A172 (cell line): Measurements from ENCODE around the gene PTPN2. TPM values are rescaled to one million over a fixed set of nuclear protein-coding genes. Genes with fewer than 3 reads are reported as not detected.
"Not testable (repeated sequence)": the region's sequence is repeated elsewhere in the genome, so short reads cannot be mapped to it uniquely, and the experiment has no call there.

Experiments used
- DNase-seq: peaks from one replicate; pipeline ENCODE4 v3.0.0-alpha.2; 2015; ENCODE audit warnings: low spot score
- total RNA-seq: library from RNA; depleted of rRNA; stranded (reverse); fragments of >200 nt; shearing (Covaris generic); gene quantifications from 2 replicates; pipeline ENCODE4 v1.2.3, GENCODE V29; 2014

The PTPN2 gene
- total RNA-seq, 1 experiment from 2014 or later, result 41.1 TPM

- DNase-seq, result no peak
These were observed 58.8 kb downstream of the PTPN2 start for GRCh38 chr18:12825230-12825629.

DNA sequence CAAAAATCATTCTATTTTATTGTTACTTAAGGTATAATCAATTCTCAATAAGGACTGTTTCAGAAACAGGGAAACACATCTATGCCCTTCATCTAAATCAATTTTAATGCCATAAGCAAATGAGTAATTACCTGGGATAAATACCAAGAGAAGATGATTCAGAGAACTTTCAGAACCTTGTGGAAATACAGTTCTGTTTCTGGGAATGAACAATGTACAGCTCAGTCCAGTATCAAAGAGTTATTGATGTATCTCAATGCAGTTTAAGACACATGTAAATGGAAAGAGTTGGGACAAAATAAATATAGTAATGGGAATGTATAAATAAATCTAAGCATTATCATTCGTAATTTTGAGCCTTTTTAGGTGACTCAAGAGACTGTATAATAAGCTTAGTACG, 60.1 kb downstream of the PTPN2 start:
- DNase-seq, result no peak

- no peak for DNase-seq
These were observed 62.6 kb downstream of the PTPN2 start for GRCh38 chr18:12821408-12821807.

GRCh38 chr18:12820506-12820905, 63.5 kb downstream of the PTPN2 start:
- DNase-seq, result no peak

DNA sequence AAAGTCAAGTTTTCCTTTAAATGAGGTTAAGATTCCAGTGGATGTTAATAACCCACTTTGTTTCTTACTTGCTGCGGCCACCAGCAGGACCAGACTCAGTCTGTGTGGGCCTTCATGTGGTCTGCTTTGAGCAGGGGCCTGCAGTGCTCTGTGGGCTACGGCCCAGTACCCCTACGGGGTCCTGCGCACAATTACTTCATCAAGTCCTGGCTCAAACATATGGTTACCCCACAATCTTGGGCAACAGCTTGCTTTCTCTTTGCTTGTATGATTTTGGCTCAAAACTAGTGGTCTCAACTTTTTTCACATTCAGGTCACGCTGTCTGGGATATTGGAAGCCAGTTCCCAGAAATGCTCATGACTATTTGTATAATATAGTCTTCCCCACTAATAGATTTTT, 64.2 kb downstream of the PTPN2 start:
- DNase-seq, result no peak

- DNase-seq, result no peak
These were observed 64.7 kb downstream of the PTPN2 start for GRCh38 chr18:12819322-12819721.

- no peak for DNase-seq
These were observed 65.8 kb downstream of the PTPN2 start for GRCh38 chr18:12818243-12818642.

GRCh38 chr18:12816451-12816850, 67.6 kb downstream of the PTPN2 start:
- no peak for DNase-seq

- DNase-seq, result no peak
These were observed 72.7 kb downstream of the PTPN2 start for GRCh38 chr18:12811191-12811950.

DNA sequence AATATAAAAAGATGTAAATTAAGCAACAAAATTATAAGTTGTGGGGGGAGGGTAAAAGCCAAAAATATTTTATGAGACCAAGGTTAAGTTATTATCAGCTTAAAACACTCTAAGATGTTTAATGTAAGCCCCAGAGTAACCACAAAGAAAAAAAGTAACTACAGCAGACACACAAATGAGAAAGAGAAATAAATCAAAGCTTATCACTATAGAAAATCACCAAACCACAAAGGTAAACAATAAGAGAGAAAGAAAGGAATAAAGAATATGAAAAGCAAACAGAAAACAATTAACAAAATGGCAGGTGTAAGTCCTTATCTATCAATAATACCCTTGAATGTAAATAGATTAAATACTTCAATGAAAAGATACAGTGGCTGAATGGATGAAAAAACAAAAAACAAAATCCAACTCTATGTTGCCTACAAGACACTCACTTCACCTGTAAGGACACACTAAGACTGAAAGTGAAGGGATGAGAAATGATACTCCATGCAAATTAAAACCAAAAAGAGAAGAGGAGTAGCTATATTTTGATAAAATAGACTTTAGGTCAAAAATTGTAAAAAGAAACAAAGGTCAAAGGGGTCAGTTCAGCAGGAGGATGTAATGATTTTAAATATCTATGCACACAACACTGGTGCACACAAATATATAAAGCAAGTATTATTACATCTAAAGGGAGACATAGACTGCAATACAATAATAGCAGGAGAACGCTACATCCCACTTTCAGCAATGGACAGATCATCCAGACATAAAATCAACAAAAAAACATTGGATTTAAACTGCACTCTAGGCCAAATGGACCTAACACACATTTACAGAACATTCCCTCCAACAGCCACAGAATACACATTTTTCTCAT, 80.7 kb downstream of the PTPN2 start:
- DNase-seq, result no peak

DNA sequence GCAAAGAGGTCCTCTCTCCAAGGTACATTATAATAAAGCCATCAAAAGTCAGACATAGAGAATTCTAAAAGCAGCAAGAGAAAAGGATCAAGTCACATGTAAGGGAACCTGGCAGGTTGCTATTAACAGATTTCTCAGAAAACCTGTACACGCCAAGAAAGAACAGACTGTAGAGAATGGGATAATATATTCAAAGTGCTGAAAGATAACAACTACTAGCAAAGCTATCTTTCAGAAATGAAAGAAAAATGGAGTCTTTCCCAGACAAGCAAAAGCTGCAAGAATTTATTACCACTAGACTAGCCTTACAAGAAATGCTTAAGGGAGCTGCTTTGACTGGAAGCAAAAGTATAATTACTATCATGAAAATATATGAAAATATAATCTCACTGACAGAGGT, 81.5 kb downstream of the PTPN2 start:
- no peak for DNase-seq

DNA sequence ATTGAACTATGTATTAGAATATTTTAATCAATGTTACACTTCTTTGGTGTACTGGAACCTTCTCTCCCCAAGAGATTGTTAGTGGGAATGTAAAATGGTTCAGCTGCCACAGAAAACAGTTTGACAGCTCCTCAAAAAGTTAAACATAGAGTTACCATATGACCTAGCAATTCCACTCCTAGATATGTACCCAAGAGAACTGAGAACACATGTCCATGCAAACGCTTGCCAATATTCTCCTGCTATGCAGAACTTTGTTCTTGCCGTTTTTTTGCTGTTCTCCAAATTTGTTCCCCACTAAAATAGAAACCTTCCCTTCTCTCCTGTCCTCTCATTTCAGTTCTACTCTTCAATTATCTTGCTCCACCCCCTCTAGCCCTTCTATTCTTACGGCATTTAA, 87.6 kb downstream of the PTPN2 start:
- DNase-seq, result no peak

GRCh38 chr18:12791610-12792009, 92.4 kb downstream of the PTPN2 start:
- no peak for DNase-seq

- DNase-seq, result no peak
These were observed 97.4 kb downstream of the PTPN2 start for GRCh38 chr18:12786669-12787068.

- DNase-seq, result no peak
These were observed 100.5 kb downstream of the PTPN2 start for GRCh38 chr18:12783524-12783923.

DNA sequence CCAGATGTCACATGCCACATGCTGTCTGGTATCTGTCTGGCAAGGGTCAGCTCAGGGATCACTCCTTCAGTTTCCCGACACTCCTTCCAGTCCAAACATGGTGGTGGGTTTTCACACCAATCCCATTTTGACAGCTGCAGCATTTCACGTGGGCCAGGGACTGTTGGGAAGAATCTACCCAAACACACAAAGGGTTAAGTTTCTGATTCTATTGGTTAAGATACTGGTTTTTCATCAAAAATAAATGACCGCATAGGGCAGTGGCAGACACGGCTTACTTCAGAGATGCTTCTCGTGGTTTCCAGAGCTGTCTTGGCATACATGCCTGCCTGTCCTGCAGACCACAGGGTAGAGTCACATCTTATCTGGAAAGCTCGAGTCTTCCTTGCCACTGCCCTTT, 101.5 kb downstream of the PTPN2 start:
- no peak for DNase-seq

GRCh38 chr18:12779456-12779855, 104.6 kb downstream of the PTPN2 start:
- no peak for DNase-seq

- DNase-seq, result no peak
These were observed 105.0 kb downstream of the PTPN2 start for GRCh38 chr18:12779043-12779442.

DNA sequence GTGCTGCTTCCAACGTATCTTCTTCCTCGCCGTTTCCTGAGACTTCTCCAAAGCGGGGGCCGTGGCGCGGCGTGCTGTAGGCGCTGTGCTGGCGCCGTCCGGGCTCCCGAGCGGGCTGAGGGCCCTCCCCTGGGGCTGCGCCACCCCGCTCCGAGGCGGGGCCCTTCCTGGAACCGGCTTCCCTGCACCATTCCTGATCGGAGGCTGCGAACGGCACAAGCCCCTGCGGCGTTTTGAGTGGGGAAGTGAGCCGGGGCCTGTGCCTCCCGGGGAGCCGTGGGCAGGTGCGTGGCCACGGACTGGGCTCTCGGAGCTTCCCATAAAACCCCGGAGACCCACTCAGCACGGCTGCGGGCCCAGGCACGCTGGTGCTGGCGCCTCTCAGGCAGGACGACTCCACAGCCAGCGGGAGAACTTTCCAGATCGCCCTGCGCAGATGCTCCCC, 106.5 kb downstream of the PTPN2 start:
- DNase-seq, result no peak

DNA sequence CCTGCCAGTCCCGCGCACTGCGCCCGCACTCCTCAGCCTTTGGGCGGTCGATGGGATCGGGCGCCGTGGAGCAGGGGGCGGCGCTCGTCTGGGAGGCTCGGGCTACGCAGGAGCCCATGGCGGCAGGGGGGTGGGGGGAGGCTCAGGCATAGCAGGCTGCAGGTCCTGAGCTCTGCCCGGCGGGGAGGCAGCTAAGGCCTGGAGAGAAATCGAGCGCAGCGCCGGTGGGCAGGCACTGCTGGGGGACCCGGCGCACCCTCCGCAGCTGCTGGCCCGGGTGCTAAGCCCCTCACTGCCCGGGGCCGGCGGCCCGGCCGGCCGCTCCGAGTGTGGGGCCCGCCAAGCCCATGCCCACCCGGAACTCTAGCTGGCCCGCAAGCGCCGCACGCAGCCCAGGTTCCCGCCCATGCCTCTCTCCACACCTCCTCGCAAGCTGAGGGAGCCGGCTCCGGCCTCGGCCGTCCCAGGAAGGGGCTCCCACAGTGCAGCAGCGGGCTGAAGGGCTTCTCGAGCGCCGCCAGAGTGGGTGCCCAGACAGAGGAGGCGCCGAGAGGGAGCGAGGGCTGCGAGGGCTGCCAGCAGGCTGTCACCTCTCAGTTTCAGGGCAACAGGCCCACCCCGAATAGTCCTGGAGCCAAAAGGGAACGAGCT, 107.1 kb downstream of the PTPN2 start:
- no peak for DNase-seq

DNA sequence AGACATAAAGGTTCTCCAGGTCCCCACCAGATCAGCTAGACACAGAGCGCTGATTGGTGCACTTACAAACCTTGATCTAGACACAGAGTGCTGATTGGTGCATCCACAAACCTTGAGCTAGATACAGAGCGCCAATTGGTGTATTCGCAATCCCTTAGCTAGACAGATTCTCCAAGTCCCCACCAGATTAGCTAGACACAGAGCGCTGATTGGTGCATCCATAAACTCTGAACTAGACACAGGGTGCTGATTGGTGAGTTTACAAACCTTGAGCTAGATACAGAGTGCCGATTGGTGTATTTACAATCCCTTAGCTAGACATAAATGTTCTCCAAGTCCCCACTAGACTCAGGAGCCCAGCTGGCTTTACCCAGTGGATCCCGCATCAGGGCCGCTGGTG, 107.6 kb downstream of the PTPN2 start:
- DNase-seq, result not testable (repeated sequence)

GRCh38 chr18:12774982-12775381, 109.1 kb downstream of the PTPN2 start:
- DNase-seq, result no peak

DNA sequence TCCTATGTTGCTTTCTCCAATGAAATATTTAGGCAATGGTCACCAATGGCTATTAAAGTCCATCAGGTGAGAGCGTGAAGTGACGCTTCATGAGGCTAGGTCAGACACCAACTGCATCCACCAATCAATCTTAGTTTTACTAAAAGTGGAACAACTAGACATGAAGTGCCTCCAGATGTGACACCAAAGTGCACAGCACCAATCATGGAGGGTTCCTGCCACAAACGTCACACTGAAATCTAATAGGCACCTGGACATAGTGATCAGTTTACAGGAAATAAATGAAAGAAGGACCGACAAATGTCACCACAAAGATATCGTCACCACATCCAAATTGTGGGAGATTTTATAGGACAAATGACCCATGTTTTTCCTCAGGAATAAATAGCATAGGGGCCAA, 110.7 kb downstream of the PTPN2 start:
- DNase-seq, result no peak
